ENCODE measurements around the gene ACOT4. TPM values are rescaled to one million over a fixed set of nuclear protein-coding genes. Genes with fewer than 3 reads are reported as not detected.
"Not testable (repeated sequence)": the region's sequence is repeated elsewhere in the genome, so short reads cannot be mapped to it uniquely, and the experiment has no call there.

Gene ACOT4
- total RNA-seq, 1 experiment from 2014 or later = 1.8 TPM

DNA sequence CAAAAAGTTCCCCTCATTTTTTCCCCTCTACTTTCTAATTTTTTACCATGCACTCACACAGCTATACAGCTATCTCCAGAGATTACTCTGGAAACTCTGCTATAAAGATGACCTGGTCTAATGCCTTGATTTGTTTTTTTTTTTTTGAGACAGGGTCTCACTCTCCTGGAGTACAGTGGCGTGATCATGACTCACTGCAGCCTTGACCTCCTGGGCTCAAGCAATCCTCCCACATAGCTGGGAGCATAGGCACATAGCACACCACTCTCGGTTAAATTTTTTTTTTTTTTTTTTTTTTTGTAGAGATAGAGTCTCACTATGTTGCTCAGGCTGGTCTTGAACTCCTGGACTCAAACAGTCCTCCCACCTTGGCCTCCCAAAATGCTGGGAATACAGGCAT is 33.4 kb upstream of the ACOT4 start:
- H3K79me1 ChIP-seq (ENCODE audit: insufficient read depth, low read depth, low read length, poor library complexity, severe bottlenecking); H3K23ac ChIP-seq (ENCODE audit: insufficient read length, low read depth, low read length); H3K56ac ChIP-seq (ENCODE audit: insufficient read length, low read depth, low read length); H2BK5ac ChIP-seq (ENCODE audit: insufficient read length, low read length); H3K4me1 ChIP-seq (ENCODE audit: insufficient read depth, low read length); H2AK5ac ChIP-seq (ENCODE audit: insufficient read length, low read length); DNase-seq; H3K18ac ChIP-seq (ENCODE audit: insufficient read length, low read depth, low read length); H4K5ac ChIP-seq (ENCODE audit: insufficient read length, low read depth, low read length); H3K9ac ChIP-seq (ENCODE audit: extremely low read depth, insufficient read length, low read length); H3K4me2 ChIP-seq (ENCODE audit: insufficient read depth, insufficient read length, low read length); H3K9me3 ChIP-seq (ENCODE audit: control insufficient read depth, low read depth, low read length); H3T11ph ChIP-seq (ENCODE audit: low read length); H3K23me2 ChIP-seq (ENCODE audit: insufficient read length, low read depth, low read length, poor library complexity, severe bottlenecking); H3K4ac ChIP-seq (ENCODE audit: low read depth, low read length); H4K8ac ChIP-seq (replicated peaks; ENCODE audit: insufficient read length, low read depth, low read length); H3K79me2 ChIP-seq (ENCODE audit: insufficient read depth, low read length); H4K91ac ChIP-seq (ENCODE audit: insufficient read length, low read depth, low read length); H3K27me3 Mint-ChIP-seq (ENCODE audit: low read depth); H2BK120ac ChIP-seq (ENCODE audit: low read depth, low read length, poor library complexity, severe bottlenecking); H2BK12ac ChIP-seq (ENCODE audit: insufficient read length, low read depth, low read length); H3K27ac ChIP-seq (ENCODE audit: insufficient read length, low read depth, low read length); H4K20me1 ChIP-seq (ENCODE audit: control insufficient read depth, insufficient read depth, insufficient read length); H3K27ac Mint-ChIP-seq; H2BK15ac ChIP-seq (ENCODE audit: low read depth, low read length); H3K14ac ChIP-seq (ENCODE audit: insufficient read depth, low read length); H2AFZ ChIP-seq (ENCODE audit: low read length); H2BK20ac ChIP-seq (ENCODE audit: low read depth, low read length, poor library complexity, severe bottlenecking); H3K27me3 ChIP-seq (ENCODE audit: insufficient read depth, low read length); H3K4me3 Mint-ChIP-seq: not testable (repeated sequence)
- Mint-ChIP-seq H3K4me1 (peaks cover 8 to 11% of the 10 kb centered on the region in 2 experiments), H3K9me3 (peaks cover 16 to 18% of the 10 kb centered on the region in 2 experiments), H3K36me3 (ENCODE audit: insufficient read depth in 1 of 3, low read depth in 3 of 3) (peaks cover 11 to 15% (median 11%) of the 10 kb centered on the region in 3 experiments; a peak in 6 of 7 replicates)
- WGBS (ENCODE audit: extremely low coverage, insufficient read length, low lambda C conversion rate) = no CpG with 5 or more reads among the region's 2 CpGs

DNA sequence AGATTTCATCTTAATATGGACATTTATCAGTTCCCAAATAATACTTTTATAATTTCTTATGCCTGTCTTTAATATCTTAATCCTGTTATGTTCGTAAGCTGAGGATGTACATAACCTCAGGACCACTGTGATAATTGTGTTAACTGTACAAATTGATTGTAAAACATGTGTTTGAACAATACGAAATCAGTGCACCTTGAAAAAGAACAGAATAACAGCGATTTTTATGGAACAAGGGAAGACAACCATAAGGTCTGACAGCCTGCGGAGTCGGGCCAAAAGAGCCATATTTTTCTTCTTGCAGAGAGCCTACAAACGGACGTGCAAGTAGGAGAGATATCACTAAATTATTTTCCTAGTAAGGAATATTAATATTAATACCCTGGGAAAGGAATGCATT is 29.4 kb upstream of the ACOT4 start:
- H4K8ac ChIP-seq (replicated peaks; ENCODE audit: insufficient read length, low read depth, low read length); H3K27ac ChIP-seq (ENCODE audit: insufficient read length, low read depth, low read length); H3K79me2 ChIP-seq (ENCODE audit: insufficient read depth, low read length); H3K9ac ChIP-seq (ENCODE audit: extremely low read depth, insufficient read length, low read length); H3K4me1 Mint-ChIP-seq; DNase-seq; H3K14ac ChIP-seq (ENCODE audit: insufficient read depth, low read length); H2AFZ ChIP-seq (ENCODE audit: low read length); H4K20me1 ChIP-seq (ENCODE audit: control insufficient read depth, insufficient read depth, insufficient read length); H3K4me2 ChIP-seq (ENCODE audit: insufficient read depth, insufficient read length, low read length); H2BK15ac ChIP-seq (ENCODE audit: low read depth, low read length); H3K23me2 ChIP-seq (ENCODE audit: insufficient read length, low read depth, low read length, poor library complexity, severe bottlenecking); H4K91ac ChIP-seq (ENCODE audit: insufficient read length, low read depth, low read length); H3K4ac ChIP-seq (ENCODE audit: low read depth, low read length); H2BK5ac ChIP-seq (ENCODE audit: insufficient read length, low read length); H3K4me3 Mint-ChIP-seq; H3K4me1 ChIP-seq (ENCODE audit: insufficient read depth, low read length); H2BK120ac ChIP-seq (ENCODE audit: low read depth, low read length, poor library complexity, severe bottlenecking); H3K79me1 ChIP-seq (ENCODE audit: insufficient read depth, low read depth, low read length, poor library complexity, severe bottlenecking); H3T11ph ChIP-seq (ENCODE audit: low read length); H3K27me3 Mint-ChIP-seq (ENCODE audit: low read depth); H3K9me3 ChIP-seq (ENCODE audit: control insufficient read depth, low read depth, low read length); H2BK20ac ChIP-seq (ENCODE audit: low read depth, low read length, poor library complexity, severe bottlenecking); H3K18ac ChIP-seq (ENCODE audit: insufficient read length, low read depth, low read length); H3K27ac Mint-ChIP-seq; H4K5ac ChIP-seq (ENCODE audit: insufficient read length, low read depth, low read length); H3K56ac ChIP-seq (ENCODE audit: insufficient read length, low read depth, low read length); H2BK12ac ChIP-seq (ENCODE audit: insufficient read length, low read depth, low read length); H3K23ac ChIP-seq (ENCODE audit: insufficient read length, low read depth, low read length); H3K27me3 ChIP-seq (ENCODE audit: insufficient read depth, low read length); H2AK5ac ChIP-seq (ENCODE audit: insufficient read length, low read length): not testable (repeated sequence)
- peaks cover 20% of the 10 kb centered on the region in 2 experiments for H3K9me3 Mint-ChIP-seq
- WGBS (ENCODE audit: extremely low coverage, insufficient read length, low lambda C conversion rate) = no CpG with 5 or more reads among the region's 7 CpGs
- peaks cover 15 to 31% (median 24%) of the 10 kb centered on the region in 3 experiments for H3K36me3 Mint-ChIP-seq (ENCODE audit: insufficient read depth in 1 of 3, low read depth in 3 of 3)

Data from H9 (cell line).